Measurements from ENCODE around the gene LTBP4.

The LTBP4 gene

DNA sequence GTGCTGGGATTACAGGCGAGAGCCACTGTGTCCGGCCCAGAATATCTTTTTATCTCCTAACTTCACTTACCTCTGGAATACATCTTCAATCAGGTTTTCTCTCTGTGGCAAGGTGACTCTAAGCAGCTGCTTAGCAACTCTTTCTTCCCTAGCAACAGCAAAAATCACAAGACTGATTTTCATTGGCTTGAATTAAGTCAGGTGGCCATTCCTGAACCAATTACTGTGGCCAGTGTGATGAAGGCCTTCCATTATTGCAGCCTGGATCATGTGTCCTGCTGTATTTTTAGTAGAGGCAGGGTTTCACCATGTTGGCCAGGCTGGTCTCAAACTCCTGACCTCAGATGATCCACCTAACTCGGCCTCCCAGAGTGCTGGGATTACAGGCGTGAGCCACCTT, 9.0 kb upstream of the LTBP4 start:
- no peak for DNase-seq (ENCODE audit: extremely low read depth in 1 of 2, low read depth in 1 of 2)

DNA sequence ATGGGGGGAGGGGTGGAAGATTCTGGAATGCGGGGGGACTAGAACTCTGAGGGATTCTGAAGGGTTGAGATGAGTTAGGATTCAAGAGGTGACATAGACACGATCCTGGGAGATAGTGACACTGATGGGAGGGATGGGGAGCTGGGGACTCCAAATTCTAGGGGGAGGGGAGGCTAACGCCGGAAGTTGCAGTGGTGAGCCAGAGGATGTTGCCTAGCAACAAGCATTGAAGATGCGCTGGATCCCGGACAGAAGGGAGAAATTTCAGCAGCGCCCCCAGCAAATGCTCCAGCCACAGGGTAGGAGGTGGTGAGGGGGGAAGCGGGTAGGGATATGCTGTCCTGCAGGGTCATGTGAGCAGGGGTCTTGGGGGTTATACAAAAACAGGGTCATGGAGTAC, 6.9 kb upstream of the LTBP4 start:
- no peak for DNase-seq (ENCODE audit: extremely low read depth in 1 of 2, low read depth in 1 of 2)

DNA sequence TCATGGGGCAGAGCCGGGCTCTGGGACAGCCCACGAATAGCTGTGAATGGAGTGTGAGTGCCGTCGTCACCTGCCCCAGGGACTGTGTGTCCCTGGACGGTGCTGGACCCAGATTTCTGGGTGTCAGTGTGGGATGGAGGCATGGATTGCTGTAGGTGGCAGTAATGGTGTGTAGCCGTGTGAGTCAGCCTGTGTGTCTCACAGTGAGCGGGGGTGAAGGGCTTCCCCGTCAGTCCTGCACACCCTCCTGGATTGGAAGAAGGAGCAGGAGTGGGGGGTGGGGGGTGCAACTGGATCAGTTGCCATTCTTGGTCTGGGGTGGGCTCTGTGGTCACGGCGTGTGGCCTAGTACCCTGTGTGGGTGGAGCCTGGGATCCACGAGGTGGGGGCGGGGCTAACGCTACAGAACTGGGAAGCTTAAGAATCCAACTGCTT, 6.5 kb upstream of the LTBP4 start:
- no peak for DNase-seq (ENCODE audit: extremely low read depth in 1 of 2, low read depth in 1 of 2)

DNA sequence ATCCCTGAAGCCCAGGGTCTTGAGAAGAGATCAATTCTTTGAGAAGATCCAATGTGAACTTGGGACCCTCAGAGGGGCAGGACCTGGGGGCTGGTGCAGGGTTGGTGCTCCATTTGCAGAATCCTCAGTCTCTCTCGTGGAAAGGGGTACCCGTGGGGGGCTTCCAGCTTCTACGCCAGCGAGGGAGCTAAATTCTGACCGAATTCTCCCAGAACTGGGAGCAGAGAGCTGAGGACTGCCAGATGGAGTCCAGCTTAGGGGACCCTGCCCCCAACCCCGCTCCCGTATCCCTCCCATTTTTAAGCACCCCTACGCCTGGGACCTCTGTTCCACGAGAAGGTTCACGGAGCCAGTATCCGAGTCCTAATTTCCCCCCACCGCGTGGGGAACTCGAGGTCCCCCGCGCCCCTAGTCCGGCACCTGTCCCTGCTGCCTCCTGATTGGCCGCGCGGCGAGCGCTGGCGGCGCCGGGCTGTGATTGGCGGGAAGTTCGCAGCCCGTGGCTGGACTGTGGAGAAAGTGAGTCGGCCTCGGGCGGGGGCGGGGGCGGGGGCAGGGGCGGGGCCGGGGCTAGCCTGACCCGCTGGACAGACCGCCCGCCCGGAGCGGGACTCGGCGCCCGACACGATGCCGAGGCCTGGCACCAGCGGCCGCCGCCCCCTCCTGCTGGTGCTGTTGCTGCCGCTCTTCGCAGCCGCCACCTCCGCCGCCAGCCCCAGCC, 4.4 kb upstream of the LTBP4 start:
- no peak for DNase-seq (ENCODE audit: extremely low read depth in 1 of 2, low read depth in 1 of 2)

DNA sequence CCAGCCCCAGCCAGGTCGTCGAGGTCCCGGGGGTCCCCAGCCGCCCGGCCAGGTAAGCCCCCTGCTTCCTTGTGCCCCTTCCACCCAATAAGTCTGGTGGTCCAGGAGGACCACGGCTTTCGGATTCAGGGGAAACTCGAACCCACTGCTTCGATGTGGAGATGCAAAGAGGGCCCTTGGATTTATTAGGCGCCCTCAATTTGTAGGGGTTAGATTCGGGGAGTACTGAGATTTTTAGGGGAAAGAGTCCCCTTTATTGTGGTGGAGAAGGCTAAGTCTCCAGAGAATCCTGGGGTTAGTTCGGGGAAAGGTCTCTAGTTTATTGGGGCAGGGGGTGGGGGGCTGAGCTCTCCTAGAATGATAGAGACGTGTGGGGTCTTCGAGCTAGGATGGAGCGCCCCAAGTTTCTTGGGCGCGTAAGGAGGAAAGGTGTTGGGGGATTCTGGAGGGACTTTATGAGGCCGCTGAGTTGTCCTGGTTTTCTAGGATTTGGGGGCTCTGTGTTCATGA, 3.8 kb upstream of the LTBP4 start:
- no peak for DNase-seq (ENCODE audit: extremely low read depth in 1 of 2, low read depth in 1 of 2)

DNA sequence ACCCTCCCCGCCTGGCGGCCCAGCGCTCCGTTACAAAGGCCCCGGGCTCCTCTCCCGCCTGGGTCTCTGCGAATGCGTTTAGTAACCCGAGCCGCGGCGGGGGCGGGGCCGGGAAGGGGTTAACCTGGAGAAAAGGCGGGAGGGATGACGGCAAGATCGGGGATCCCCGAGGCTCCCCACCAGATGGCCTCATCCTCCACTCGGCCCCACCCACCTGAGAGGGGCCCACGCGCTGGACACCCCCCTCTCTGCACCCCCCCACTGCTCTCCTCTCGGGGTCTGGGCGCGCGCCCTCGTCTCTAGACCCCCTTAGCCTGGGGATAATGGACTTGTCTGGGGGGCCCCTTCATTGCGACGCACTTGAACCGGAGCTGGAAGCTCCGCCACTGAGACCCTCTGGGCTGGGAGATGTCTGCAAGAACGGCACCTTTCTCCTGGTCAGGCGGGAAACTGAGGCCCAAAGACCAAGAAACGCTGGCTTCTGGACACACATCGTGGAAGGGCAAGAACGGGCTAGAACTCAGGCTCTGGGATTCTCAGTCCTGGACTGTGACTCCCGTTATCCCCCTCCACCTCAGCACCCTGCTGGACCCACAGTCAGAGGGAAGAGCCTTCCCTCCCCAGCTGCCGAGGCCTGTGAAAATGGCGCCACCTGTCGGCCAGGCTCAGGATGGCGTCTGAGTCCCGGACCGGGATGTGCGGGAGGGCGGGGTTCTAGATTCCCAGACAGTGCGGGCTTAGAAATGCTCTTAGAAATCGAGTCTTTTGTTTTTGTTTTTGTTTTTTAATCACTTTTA, 2.9 kb upstream of the LTBP4 start:
- DNase-seq (ENCODE audit: extremely low read depth in 1 of 2, low read depth in 1 of 2): peak; percentile 50 to 74

DNA sequence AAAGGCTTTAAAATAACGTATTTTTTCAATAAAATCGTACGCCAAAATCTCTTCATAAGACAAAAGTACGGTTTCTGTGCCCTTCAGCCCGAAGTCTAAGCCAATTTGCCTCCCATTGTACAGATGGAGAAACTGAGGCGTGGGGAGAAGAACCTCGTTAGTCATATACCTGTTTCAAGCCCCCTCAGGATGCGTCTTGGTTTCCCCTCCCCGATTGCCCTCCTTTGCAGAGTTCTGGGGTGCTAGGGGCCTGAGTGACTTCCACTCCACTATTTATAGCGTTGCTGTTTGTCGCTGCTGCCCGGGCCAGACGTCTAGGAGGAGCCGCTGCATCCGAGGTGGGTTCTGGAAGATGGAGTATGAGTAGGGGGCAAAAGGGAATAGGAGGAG, 2.3 kb upstream of the LTBP4 start:
- no peak for DNase-seq (ENCODE audit: extremely low read depth in 1 of 2, low read depth in 1 of 2)

DNA sequence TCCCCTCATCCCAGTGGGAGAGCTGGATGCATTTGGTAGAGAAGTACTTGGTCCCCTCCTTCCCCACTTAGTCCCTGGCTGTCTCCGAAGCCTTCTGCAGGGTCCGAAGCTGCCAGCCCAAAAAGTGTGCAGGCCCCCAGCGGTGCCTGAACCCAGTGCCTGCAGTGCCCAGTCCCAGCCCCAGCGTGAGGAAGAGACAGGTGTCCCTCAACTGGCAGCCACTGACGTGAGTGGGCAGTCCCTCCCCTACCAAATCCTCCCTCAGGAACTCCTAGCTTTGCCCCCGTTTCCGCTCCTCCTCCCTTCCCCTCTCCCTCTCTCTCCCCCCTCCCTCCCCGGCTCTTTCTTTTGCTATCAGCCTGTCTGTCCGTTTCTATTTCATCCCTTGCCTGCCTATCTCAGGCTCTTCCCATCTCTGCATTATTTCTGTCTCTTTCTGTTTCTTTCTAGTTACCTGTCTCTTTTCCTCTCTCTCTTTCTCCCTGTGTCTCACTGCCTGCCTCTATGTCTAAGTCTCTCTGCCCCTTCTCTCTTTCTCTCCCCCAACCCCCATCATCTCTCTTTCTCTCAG, 1.8 kb upstream of the LTBP4 start:
- DNase-seq (ENCODE audit: extremely low read depth in 1 of 2, low read depth in 1 of 2): no peak

DNA sequence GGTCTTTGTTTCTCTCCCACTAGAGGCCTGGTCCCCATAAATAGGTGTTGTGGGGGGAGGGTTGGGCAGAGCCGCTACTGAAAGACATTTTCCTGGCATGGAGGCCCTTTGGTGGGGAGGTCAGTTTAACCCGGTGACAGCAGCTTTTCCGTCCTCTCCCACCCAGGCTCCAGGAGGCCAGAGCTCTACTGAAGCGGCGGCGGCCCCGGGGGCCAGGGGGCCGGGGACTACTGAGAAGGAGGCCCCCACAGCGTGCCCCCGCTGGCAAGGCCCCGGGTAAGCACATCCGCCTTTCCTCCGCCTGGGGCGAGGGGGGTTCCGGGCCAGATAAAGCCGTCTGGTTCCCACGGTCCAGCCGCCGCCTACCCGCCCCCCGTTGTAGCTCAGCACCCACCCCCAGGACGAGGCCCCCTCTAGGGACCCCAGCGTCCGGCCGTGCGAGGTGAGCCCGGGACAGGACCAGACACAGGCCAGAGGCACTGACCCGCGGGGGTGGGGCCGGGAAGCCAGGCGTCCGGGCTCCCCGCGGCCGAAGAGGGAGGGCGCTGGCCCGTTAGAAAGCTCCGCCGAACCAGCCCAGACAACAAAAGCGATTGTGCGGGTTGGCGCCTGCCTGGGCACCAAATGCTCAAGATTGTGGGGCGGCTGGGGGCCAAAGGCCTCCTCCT, 1.1 kb upstream of the LTBP4 start:
- DNase-seq (ENCODE audit: extremely low read depth in 1 of 2, low read depth in 1 of 2): no peak

DNA sequence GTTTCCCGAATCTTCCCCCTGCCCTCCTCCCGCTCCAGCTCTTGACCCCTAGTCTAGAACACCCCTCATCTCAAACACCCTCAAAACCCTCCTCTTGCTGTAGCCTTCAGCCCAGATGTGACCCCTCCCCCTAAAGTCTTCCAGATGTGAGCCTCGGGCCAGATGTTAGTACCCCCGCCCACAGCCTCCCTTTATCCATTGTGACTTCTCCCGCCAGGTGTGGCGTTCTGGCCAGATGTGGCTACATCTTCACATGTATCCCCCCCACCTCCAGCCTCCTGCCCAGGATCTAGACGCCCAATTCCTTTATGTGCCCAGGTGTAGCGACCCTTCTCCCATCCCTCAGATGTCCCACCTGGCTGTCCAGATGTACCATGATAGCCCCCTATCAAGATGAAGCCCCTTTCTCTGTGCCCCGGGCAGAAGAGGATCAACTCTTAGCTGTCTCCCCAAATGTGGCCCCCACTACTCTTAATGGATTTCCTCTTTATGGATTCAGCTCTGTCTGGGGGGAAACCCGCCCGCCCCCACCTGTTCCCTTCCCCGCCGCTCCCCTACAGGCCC, 517 bp upstream of the LTBP4 start:
- DNase-seq (ENCODE audit: extremely low read depth in 1 of 2, low read depth in 1 of 2): no peak

DNA sequence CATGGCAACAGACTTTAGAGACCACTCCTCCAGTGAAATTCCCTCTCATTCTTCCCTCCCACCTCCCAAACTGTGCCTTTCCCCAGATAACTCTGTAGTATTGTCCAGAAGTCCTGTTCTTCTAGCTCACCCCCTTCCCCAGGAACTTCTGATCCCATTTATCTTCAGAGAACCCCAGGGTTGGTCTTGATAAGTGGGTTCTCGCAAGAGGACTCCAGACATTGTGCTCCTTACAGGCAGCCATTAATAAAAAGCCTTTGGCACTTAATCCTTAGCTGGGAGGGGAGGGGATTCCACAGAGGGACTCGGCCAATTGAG, 1.9 kb downstream of the LTBP4 start:
- DNase-seq (ENCODE audit: extremely low read depth in 1 of 2, low read depth in 1 of 2): no peak

DNA sequence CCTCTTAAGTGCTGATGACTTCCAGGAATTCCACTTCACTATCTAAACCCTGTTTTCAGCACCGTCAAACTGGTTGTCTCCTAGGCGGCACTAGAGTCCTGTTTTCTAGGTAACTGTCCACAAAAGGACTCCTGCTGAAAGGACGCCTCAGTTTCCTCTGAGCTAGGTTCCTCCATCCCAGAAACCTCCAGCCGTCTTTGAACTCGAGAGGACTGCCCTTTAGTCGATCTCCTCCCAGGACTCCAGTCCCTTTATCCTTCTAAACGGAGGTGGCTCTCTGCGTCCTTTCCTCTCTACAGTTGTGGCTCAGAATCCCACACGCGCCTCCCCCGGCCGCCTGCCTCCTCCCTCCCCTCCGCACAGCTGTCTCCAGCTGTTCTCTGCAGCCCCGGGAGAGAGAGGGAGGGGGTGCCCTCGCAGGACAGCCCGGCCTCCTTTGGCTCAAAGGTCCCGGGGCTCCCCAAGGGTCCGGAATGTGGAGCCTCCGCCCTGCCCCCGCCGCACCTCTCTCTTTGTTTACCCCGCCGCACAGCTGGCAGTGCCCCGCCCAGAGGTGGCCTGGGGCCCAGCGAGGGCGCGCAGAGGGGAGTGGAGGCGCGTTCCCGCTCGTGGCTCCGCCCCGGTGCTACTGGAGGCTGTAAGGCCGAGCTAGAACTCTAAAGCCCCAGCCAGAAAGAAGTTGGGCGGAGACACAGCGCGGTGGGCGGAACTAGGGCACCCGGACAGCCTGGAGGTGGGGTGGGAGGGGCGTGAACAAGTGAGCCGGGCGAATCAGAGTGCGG, 2.4 kb downstream of the LTBP4 start:
- DNase-seq (ENCODE audit: extremely low read depth in 1 of 2, low read depth in 1 of 2): peak; percentile 89 to 90

DNA sequence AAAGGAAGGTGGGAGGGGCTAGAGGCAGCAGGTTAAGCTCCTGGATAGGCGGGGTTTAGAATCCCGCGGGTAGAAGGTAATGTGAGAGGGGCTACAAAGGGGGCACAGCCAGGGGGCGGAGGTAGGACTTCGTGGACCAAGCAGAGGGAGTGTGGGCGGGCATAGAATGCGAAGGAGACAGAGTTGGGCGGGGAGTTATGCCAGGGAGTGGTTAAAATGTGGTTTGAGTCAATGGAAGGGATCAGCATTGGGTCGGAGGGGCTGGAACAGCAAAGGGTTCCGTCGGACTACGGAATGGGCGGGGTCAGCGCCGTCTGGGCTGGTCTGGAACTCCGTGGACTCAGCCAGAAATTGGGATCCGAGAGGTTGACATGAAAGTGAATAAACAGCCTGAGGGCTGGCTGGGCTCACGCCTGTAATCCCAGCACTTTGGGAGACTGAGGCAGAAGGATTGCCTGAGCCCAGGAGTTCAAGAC, 3.0 kb downstream of the LTBP4 start:
- DNase-seq (ENCODE audit: extremely low read depth in 1 of 2, low read depth in 1 of 2): no peak

DNA sequence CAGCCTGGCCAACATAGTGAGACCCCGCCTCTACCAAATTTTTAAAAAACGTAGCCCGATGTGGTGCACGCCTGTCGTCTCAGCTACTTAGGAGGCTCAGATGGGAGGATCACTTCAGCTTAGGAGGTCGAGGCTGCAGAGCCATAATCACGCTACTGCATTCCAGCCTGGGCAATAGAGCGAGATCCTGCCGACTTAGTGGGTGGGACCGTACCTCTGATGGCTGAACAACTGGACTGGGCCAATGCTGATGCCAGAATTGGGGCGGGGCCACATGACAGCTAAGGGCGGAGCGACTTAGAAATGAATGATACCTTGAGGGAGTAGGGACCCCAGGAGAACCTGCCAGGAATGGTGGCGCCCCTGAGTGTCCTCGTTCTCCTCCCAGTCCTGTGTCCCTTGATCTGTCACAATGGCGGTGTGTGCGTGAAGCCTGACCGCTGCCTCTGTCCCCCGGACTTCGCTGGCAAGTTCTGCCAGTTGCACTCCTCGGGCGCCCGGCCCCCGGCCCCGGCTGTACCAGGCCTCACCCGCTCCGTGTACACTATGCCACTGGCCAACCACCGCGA, 3.6 kb downstream of the LTBP4 start:
- no peak for DNase-seq (ENCODE audit: extremely low read depth in 1 of 2, low read depth in 1 of 2)

DNA sequence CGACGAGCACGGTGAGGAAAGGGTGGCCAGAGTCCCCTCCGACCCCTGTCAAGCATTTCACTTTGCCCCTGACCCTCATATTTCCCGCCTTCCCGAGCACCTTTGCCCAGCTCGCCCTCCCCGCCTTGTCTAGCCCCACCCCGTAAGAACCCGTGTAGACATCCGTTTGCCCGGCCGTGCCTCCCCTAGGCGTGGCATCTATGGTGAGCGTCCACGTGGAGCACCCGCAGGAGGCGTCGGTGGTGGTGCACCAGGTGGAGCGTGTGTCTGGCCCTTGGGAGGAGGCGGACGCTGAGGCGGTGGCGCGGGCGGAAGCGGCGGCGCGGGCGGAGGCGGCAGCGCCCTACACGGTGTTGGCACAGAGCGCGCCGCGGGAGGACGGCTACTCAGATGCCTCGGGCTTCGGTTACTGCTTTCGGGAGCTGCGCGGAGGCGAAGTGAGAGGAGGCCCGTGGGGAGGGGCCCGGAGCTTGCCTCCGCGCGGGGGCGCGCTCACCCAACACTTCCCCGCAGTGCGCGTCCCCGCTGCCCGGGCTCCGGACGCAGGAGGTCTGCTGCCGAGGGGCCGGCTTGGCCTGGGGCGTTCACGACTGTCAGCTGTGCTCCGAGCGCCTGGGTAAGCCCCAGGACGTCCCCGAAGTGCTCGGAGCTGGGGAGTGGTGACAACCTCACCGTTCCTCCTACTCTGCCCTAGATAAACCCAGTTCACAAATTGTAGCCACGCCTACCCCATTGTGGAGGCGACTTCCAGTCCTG, 4.2 kb downstream of the LTBP4 start:
- DNase-seq (ENCODE audit: extremely low read depth in 1 of 2, low read depth in 1 of 2): peak; percentile 37 to 54

DNA sequence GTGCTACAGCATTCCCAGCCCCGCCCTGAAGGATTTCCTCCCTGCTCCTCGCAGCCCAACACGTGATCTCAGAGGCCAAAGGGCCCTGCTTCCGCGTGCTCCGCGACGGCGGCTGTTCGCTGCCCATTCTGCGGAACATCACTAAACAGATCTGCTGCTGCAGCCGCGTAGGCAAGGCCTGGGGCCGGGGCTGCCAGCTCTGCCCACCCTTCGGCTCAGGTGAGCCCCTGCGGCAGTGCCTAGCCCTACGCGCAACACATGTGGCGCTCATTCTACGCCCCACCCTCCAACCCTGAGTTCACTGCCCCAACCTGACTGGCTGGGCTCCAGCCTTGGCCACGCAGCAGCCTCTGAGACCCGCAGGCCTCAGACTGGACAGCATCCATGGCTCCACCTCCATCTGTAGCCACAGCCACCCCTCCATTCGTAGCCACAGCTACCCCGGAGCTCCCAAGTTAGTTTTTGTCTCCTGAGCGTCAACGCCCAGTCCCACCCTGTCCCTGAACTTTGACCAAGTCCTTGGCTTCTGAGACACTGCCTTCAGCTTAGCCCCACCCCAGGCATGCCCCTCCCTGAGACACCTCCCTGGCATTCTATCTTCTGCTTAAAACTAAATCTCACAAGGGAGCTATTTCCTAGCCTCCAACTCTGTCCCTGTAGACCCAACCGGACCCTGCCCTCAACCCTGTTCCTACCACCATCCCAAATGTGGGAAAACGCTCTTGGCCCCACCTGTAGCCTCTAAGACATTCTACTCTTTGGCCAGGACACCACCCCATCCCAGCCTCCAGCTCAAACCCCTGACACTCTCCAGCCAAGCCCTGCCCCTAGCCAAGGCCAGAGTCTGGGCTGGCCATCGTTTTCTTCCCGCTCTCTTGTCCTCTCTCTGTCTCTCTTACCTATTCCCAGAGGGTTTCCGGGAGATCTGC, 6.4 kb downstream of the LTBP4 start:
- DNase-seq (ENCODE audit: extremely low read depth in 1 of 2, low read depth in 1 of 2): no peak

DNA sequence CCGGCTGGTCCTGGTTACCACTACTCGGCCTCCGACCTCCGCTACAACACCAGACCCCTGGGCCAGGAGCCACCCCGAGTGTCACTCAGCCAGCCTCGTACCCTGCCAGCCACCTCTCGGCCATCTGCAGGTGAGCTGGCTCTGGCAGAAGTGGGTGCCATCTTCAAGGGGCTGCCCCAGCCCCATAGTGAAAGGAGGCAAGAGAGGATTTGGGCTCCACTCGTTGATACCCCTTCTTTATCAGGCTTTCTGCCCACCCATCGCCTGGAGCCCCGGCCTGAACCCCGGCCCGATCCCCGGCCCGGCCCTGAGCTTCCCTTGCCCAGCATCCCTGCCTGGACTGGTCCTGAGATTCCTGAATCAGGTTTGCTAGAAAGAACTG, 7.1 kb downstream of the LTBP4 start:
- no peak for DNase-seq (ENCODE audit: extremely low read depth in 1 of 2, low read depth in 1 of 2)

DNA sequence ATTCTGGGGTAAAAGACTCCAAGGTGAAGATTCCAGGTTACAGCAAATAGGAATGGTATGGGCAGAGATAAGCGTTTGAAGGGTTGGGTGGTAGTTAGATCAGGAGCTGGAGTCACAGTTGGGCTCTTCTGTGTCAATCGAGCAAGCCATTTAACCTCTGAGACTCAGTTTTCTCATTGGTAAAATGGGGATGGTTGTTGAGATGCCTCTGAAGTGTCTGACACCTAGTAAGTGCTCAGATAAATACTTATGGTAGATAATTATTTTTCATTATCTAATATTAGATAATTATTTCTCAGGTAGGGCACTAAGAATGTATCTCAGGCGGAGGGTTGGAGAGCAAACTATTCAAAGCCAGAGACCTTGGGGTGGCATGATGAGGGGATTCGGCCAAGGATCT, 7.8 kb downstream of the LTBP4 start:
- DNase-seq (ENCODE audit: extremely low read depth in 1 of 2, low read depth in 1 of 2): no peak
